Globus pallidus (tissue), 1 donor: ENCODE measurements around the gene AQP6.

Experiments used
- DNase-seq: peaks from one replicate; pipeline ENCODE4 v3.0.0-alpha.2; 2015; ENCODE audit warnings: low spot score

Gene AQP6

DNA sequence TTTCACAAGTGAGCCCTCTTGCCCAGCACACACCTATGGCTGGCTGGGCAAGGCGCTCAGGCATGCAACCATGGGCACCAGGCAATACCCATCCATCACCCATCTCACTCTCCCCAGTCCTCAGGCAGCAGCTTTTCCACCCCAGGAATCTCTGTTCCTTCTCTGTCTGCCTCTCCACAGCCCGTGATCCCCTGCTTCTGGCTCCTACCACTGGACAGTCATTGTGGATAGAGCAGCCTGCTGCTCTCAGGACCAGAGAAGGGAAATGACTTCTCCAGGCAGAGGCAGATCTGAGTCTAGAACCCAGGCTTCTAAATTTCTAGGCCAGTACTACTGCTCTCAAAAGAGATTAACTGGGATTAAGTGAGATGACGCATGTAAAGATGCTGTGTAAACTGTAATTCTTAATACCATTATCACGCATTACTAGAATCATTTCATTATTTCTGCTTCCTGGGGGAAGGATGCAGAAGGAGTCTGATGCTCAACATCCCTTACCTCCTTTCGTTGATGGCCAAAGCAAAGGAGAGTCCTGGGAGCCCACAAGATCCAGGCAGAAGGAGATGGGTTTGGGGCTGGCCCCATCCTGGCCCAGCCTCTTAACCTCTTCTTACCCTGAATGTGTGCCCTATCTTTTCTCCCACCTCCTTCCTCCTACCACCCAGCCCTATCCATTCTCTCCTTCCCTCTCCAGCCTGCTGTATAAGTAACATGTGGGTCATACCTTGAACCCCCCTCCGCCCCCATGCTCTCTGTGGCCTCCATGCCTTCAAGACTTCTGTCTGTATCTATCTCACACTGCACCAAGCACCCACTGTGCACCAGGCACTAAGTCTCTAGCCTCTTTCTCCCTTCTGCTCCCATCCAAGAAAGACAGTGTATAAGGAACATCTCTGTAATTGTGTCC is 15.8 kb upstream of the AQP6 start:
- no peak for DNase-seq

DNA sequence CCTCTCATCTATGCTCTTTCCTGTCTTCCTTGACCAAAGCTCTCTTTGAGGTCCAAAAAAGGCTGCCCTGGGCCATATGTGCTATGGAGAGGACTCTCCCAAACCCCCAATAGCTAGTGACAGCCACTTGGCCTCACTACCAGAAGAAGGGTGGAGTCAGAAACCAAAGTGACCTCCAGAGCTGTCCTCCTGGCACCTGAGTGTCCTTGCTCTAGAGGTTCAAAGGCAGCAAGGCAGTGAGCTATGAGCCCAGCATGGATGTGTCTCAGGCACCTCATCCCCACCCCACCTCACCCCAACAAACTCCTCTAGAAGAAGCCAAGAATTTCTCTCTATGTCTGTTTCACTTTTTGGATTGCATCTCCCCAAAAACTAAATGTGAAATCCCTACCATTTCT is 15.2 kb upstream of the AQP6 start:
- no peak for DNase-seq

DNA sequence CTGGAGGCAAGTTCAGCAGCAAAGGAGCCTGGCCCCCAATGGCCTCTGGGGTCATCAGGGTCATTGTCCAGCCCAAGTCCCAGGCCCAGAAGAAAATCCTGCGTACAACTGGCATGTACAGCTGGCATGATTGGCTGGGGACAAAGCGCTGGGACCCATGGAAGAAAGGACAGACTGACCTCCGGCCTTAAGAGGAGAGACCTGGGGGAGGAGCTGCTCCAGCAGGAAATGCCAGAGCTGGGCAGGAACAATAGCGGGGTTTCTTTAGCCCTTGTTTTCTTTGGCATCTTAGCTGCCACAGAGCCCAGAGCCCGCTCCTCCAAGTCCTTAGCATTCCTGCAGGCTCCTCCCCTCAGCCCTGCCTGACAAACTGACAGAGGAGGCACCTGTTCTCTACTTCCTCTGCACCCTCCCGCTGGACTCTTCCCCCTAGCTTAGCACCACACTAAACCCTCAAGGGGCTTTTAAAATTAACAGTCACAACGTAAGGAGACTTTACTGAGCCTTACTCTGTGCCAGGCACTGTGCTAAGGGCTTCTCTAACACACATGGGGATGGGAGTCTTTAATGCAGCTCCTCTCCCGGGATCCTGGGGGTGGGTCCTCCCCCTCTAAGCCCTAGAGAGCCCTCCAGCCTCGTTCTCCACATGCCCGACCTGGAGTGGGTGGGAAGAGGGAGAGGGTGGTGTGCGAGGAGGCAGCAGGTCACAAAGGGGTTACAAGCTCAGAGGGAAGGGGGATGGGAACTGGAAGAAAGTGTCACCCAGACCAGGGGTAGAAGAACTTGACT is 12.9 kb upstream of the AQP6 start:
- no peak for DNase-seq

DNA sequence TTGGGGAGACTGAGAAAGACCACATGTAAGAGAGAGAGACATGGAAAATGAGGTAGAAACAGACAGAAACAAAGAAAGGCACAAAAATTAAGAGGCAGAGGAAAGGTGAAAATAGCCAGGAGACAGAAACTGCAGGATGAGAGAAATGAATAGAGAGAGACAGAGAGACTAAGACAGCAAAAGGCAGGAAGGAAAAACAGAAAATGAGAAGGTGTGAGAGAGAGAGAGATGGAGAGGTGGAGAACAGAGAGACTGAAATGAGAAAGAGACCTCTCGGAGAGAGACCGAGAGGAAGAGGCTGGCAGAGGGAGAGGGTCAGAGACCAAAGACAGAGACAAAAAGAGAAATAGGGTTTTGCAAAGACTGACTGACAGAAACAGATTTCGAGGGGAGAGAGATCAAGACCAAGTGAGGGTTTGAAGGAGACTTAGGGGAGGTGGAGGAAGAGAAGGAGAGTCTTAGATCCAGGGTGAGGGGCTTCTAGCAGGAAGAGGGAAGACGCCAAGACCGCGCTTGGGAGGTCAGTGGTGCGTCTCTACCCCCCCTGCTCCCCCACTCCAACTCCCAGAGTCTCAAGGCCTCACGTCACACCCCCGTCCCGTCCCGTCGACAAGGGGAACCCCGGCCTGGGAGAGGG is 12.2 kb upstream of the AQP6 start:
- no peak for DNase-seq

DNA sequence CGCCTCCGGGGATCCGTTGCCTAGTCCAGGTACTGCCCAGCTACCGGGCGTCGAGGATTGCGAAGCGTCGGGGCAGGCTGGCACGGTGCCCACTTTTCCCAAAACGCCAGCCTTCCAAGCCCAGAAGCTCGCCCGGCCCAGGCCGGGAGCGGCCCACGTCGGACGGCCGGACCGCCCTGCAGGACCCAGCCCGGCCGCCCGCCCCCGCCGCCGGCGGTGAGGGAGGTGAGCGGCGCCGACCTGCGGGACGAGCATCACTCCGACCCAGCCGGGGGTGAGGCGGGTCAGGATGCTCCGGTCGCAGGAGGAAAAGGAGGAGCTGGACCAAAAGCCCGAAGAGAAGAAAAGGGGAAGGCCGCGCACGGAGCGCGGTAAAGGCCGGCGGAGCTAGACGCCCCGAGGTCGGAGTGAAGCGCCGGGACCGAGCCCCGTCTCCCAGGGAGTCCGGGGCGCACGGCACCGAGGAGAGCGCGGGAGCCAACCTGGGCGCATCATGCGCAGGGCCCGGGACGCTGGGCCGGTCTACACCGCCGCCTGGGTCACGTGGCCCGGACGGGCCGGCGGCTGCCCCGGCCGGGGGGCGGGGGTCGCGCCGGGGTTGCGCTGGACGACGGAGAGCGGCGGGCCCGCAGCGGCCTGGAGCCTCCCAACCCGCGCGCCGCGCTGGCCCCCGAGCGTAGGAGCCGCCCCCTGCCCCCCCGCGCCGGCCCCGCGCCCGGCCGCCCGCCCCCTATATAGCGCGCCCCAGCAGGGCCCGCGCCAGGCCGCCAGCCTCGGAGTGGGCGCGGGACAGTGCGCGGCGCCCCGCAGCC is 11.4 kb upstream of the AQP6 start, which contains the start of gene AQP5:
Gene AQP5 (plus strand): TSS at position 762 of the 812 bp plus-strand sequence. CDS start 146 bp downstream, outside the sequence.
- no peak for DNase-seq

DNA sequence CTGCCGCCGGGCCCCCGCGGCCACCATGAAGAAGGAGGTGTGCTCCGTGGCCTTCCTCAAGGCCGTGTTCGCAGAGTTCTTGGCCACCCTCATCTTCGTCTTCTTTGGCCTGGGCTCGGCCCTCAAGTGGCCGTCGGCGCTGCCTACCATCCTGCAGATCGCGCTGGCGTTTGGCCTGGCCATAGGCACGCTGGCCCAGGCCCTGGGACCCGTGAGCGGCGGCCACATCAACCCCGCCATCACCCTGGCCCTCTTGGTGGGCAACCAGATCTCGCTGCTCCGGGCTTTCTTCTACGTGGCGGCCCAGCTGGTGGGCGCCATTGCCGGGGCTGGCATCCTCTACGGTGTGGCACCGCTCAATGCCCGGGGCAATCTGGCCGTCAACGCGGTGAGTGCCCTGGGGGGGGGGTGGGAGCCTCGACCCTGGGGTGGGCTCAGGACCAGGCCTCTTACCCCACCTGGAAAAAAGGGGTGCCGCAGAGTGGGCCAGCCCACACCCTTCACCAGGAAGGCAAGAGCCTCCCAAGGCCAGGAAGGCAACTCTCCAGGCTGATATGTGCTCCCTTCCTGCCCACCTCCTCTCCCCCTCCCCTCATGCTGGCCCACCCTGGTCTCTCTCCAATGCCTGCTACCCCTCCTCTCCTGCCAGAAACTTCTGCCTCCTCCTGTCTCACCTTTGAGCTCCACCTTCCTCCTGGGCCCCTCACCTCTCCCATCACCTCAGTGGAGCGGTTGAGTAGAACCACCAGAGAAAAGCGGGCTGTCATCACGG is 10.6 kb upstream of the AQP6 start:
- DNase-seq: no peak

DNA sequence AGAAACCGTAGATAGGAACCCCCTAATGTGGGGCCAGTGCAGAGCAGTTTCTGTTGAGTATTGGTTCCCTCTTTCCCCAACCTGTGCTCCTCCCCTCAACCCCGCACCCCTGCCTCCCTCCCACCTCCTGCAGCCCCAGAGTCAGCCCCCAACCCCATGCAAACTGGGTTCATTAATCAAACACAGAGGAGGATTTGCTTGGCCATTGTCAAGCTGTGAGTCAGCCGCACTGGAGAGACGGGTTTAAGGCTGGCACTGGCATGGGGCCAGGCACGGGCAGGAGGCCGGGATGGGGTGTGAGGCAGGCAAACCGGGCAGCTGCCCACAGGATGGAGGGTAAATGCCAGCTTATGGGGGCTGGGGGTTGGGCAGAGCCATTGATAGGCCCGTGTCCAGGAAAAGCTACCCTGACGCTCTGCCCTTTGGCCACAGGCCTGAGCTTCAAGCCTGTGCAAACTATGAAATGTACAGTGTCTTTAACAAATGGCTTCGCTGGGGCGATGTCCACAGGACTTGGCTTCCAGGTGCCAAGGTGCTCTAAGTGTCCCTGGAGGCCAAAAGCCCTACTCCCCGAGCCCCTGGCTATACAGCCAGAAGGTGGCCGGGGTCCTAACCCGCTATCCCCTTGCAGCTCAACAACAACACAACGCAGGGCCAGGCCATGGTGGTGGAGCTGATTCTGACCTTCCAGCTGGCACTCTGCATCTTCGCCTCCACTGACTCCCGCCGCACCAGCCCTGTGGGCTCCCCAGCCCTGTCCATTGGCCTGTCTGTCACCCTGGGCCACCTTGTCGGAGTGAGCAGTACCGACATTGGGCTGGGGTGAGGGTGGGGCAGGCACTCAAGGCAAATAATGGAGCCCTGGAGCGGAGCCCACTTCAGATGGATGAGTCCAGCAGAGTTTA is 9.6 kb upstream of the AQP6 start:
- DNase-seq: no peak

DNA sequence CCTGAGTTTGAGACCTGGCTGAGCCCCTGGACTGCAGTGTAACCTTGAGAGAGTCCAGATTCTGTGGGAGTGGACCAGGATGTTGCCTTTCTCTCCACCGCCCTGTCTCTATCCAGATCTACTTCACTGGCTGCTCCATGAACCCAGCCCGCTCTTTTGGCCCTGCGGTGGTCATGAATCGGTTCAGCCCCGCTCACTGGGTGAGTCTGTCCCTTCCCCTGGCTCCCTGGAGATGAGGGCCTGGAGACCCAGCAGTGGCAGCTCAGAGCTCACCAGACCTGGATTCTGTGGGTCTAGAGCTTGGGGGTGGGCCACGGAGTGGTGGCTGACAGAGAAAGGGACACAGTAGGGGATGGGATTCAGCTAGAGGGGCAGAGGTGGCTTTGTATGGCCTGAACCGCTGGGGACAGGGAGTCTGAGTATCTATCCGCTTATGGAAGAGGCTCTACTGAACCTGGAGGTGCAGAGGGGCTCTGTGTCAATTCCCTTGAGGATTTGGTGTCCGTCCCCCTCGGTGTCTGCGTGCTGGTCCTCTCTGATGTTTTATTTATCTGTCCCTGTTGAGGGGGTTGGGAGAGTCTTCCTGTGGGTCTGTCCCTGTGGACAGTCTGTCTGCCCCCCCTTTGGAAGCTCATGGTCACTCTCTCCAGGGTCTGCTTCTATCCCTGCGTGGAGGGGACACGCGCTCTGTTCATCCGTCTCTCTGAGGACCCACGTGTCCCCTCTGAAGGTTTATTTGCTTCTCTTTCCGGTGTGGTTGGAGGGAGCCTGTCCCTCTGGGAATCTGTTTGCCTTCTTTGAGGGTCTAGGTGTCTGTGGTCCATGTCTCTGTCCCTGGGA is 8.6 kb upstream of the AQP6 start:
- no peak for DNase-seq

DNA sequence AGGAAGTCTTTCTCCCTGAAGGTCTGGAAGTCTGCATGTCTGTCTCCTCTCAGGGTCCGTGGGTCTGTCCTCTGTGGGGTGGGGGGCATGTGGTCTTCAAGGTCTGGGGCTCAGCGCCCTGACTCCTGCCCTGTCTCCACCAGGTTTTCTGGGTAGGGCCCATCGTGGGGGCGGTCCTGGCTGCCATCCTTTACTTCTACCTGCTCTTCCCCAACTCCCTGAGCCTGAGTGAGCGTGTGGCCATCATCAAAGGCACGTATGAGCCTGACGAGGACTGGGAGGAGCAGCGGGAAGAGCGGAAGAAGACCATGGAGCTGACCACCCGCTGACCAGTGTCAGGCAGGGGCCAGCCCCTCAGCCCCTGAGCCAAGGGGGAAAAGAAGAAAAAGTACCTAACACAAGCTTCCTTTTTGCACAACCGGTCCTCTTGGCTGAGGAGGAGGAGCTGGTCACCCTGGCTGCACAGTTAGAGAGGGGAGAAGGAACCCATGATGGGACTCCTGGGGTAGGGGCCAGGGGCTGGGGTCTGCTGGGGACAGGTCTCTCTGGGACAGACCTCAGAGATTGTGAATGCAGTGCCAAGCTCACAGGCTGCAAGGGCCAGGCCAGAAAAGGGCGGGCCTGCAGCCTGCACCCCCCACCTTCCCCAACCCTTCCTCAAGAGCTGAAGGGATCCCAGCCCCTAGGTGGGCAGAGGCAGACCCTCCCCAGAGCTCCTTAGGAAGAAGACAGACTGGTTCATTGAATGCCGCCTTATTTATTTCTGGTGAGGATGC is 7.7 kb upstream of the AQP6 start:
- no peak for DNase-seq

DNA sequence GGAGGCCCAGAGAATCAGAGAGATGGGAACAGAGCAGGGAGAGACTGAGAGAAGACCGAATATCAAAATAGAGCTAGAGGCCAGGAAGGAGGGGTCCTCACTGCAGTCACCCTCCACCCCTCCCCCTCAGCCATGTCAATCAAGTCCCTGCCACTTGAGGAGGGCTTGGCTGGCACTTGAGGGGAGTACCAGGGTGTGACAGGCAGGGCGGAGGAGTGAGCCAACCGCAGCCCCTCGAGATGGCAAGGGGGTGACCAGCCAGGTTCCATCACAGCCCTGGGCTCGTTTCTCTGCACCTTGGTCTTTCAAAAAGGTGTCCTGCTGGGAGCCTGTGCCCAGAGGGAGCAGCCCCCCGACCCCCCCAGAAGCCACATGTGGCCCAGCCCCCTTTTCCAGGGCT is 6.9 kb upstream of the AQP6 start:
- no peak for DNase-seq

DNA sequence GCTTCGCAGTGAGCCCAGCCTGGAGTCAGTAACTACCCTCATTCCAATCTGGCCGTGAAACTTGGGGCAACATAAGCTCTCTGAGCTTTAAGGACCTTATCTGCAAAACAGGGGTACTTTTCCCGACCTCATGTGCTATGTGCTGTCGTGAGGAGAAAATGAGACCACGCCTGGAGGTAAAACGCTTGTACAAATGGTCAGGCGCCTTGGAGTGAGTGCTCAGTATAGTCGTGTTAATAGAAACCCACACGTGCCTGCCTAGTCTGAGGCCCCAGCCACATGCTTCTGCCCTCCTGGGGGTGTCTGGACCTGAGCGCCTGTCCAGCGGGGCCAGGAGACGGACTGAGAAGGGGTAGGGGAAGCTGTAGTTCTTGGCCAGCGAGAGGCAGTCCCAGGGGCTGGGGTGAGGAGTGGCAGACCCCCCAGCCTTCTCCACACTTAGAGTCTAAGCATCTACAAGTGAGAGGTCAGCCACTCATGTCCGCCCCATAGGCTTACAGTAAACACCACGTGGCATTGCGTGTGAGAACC is 6.2 kb upstream of the AQP6 start:
- DNase-seq: no peak

DNA sequence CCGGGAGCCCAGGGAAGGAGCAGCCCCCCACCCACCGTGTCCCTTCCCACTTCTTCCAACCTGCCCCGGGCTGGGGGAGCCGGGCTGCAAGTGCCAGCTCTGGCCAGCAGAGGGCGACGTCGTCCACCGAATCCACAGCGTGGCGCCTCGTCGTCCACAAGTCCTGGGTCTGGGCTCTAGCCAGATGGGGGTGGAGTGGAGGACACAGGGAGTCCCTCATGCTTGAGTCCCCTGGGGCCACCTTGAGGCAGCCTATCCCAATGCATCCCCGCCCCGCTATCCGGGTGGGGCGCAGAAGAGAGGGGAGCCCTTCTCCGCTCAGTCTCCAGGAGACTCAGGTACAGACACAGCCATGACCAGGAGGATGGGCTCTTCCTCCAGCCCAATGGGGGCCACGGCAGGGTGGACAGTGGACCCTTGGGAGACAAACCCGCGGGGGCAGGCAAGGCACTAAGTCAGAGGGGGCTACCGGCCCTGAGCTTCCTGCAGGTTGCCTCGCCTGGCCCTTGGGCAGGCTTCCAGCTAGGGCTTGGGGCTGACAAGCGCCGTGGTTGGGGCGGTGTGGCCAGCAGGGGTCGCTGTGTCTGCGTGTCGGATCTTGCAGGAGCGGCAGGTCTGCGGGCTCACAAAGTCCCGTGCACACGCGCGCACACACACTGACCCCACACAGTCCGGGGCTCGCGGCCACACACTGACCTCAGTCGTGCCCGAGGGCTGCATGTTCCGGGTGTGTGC is 5.5 kb upstream of the AQP6 start:
- peak; percentile 91 for DNase-seq

DNA sequence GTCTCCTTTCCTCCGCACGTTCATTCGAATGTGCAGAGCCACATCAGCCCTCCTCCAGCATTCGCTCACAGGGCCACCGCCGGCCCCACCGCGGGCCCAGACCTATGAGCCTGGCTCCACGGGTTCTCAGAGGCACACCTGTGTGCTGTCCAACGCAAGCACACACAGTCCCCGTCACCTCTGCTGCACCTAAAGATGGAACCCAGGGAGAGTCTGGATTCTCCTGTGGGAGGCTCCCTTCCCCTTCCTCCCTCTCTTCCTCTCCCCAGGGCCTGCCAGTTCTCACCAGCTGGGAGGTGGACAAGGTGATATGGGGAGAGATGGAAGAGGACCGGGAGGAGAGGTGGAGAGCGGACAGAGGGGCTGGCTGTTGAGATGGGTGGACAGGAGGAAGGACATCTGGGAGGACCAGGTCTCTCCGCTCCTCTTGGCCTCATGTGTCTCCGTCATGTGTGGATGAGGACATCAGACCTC is 4.9 kb upstream of the AQP6 start:
- DNase-seq: no peak

DNA sequence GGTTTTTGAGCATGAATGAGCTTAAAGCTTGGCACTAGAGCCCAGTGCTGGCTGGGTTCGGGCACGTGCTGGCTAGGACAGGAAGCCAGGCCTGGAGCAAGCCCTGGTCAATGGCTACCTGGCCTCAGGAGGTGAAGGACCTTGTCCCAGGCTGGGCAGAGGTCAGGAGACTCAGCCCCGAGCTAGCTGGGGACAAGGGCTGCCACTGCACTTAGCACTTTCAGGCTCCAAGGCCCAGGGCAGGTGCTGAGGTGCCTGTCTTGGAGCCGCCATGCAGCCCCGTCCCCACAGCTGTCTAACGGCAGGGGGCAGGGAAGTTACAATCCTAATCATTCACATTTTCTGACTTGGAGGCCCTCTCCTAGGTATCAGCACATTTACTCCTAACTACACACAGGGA is 4.3 kb upstream of the AQP6 start:
- DNase-seq: no peak

DNA sequence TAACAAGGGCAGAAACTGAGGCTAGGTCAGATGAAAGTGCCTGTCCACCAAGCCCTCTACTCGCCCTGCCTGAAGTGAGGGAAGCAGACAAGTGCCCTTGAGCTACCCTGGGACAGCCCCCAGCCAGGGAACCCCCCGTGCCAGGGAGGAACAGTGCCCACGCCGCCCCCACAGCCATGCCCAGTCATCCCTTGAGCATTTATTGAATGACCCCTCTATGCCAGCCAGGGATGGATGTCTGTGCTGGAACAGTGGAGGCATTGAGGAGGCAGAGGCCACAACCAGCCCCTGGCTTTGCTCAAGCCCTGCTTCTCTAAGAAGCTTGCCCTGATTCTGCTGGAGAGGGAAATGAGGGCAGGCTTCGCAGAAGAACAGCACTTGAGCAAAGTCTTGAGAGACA is 3.7 kb upstream of the AQP6 start:
- DNase-seq: peak; percentile 87

DNA sequence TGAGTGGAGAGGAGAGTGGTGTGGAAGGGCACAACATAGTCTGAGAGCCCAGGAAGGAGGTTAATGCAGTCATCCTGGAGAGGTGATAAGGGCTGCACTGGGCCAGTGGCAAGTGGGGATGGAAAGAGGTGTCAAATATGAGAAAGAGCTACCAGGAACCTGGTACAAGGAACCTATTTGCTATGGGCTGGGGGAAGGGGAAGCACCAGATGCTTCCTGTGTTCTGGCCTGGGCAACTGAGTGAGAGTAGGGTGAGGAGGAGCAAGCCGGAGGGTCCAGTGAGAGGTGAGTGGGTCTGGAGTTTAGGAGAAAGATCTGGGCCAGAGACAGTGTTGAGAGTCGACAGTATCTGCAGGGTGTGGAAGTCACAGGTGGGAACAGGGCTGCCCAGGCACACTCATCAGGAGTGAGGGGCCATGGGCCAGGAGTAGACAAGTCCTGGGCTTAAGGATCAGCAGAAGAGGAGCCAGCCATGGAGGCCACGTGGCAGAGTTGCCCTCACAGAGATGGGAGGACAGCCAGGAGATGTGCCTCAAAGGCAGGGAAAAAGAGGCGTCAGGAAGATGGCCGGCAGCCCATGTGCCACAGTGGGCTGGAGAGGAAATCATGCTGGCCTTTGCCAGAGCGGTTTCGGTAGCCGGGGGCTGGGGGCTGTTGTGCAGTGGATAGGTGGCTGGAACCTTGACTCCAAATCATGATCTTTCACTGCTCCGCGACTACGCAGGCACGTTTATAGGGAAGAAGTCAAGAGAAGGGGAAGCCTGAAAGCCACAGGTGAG is 2.9 kb upstream of the AQP6 start:
- DNase-seq: no peak
